Measurements from ENCODE around the gene CDHR1.
"Not testable (repeated sequence)": the region's sequence is repeated elsewhere in the genome, so short reads cannot be mapped to it uniquely, and the experiment has no call there.

Gene CDHR1

DNA sequence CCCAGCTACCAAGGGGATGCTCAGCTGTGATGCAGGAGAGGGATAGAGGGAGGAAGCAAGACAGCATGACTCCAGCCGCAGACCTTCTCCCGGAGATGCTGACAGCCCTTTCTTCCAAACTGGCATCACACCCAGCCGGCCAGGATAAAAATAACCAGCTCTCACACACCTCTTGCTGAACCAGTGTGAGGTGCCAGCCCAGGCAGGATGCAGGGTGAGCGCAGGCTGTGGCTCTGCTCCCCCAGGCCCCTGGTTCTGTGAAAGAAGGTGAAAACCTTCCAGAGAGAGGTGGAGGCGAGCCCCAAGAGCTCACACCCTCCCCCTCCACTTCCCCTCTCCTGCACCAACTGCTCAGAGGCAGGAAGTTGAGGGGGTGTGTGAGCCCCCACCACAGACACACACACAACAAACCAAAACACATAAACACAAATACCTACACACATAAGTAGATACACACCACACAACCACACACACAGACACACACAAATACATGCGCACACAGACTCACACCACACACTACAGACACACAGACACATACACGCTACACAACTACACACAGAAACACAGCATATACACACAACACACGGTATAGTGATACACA lies 16.7 kb upstream of the CDHR1 start:
- Histone ChIP-seq H2AFZ (ENCODE audit: low read depth, low read length, severe bottlenecking) (no peak overlapping the region), H3K9ac (ENCODE audit: low read length) (no peak overlapping the region), H3F3A (ENCODE audit: insufficient read depth) (no peaks in the 10 kb centered on the region), H3K4me2 (ENCODE audit: low read depth, low read length, poor library complexity, severe bottlenecking) (no peak overlapping the region), H3K9me3 (ENCODE audit: insufficient read depth, low read length) (no peaks in the 10 kb centered on the region), H3K27ac (ENCODE audit: low read depth, low read length) (no peak overlapping the region), H3K27me3 (ENCODE audit: low read length) (no peaks in the 10 kb centered on the region), H3K4me3 (ENCODE audit: insufficient read depth, low read length, poor library complexity, severe bottlenecking) (no peak overlapping the region), H3K79me2 (ENCODE audit: insufficient read depth, low read length) (no peaks in the 10 kb centered on the region), H3K9me2 (replicated peaks; ENCODE audit: insufficient read depth, low read length) (no peaks in the 10 kb centered on the region), H4K20me1 (ENCODE audit: low read depth, low read length) (no peaks in the 10 kb centered on the region), H3K36me3 (ENCODE audit: low read length) (no peaks in the 10 kb centered on the region)
- TF ChIP-seq, protein P1, sequence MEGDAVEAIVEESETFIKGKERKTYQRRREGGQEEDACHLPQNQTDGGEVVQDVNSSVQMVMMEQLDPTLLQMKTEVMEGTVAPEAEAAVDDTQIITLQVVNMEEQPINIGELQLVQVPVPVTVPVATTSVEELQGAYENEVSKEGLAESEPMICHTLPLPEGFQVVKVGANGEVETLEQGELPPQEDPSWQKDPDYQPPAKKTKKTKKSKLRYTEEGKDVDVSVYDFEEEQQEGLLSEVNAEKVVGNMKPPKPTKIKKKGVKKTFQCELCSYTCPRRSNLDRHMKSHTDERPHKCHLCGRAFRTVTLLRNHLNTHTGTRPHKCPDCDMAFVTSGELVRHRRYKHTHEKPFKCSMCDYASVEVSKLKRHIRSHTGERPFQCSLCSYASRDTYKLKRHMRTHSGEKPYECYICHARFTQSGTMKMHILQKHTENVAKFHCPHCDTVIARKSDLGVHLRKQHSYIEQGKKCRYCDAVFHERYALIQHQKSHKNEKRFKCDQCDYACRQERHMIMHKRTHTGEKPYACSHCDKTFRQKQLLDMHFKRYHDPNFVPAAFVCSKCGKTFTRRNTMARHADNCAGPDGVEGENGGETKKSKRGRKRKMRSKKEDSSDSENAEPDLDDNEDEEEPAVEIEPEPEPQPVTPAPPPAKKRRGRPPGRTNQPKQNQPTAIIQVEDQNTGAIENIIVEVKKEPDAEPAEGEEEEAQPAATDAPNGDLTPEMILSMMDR (IDR thresholded peaks at IDR 0.05; ENCODE audit: insufficient read depth, low read length, poor library complexity, severe bottlenecking): no peak
- no peak for TF ChIP-seq EZH2phosphoT487 (conservative IDR thresholded peaks at IDR 0.05; ENCODE audit: low read length)

DNA sequence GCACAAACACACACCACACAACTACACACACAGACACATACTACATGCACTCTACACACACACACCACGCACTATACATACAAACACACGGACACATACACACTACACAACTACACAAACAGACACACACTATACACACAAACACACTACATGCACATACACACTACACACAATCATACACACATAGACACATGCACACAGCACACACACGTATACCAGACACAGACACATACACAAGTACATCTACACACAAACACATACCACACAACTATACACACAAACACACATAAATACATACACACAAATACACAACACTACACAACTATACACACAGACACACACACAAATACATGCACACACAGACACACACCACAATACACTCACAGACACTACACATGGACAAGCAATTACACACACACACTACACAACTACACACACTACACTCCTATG lies 16.2 kb upstream of the CDHR1 start:
- no peak overlapping the region for H3K4me3 ChIP-seq (ENCODE audit: insufficient read depth, low read length, poor library complexity, severe bottlenecking)
- no peaks in the 10 kb centered on the region for H3K9me2 ChIP-seq (replicated peaks; ENCODE audit: insufficient read depth, low read length)
- no peak overlapping the region for H2AFZ ChIP-seq (ENCODE audit: low read depth, low read length, severe bottlenecking)
- H4K20me1 ChIP-seq (ENCODE audit: low read depth, low read length): no peaks in the 10 kb centered on the region
- no peak for TF ChIP-seq EZH2phosphoT487 (conservative IDR thresholded peaks at IDR 0.05; ENCODE audit: low read length)
- TF ChIP-seq, protein P1 (IDR thresholded peaks at IDR 0.05; ENCODE audit: insufficient read depth, low read length, poor library complexity, severe bottlenecking): no peak
- no peak overlapping the region for H3K4me2 ChIP-seq (ENCODE audit: low read depth, low read length, poor library complexity, severe bottlenecking)
- H3K27me3 ChIP-seq (ENCODE audit: low read length): no peaks in the 10 kb centered on the region
- no peak overlapping the region for H3K27ac ChIP-seq (ENCODE audit: low read depth, low read length)
- no peaks in the 10 kb centered on the region for H3K36me3 ChIP-seq (ENCODE audit: low read length)
- H3K9ac ChIP-seq (ENCODE audit: low read length): no peak overlapping the region
- H3K79me2 ChIP-seq (ENCODE audit: insufficient read depth, low read length): no peaks in the 10 kb centered on the region
- H3K9me3 ChIP-seq (ENCODE audit: insufficient read depth, low read length): no peaks in the 10 kb centered on the region
- no peaks in the 10 kb centered on the region for H3F3A ChIP-seq (ENCODE audit: insufficient read depth)

DNA sequence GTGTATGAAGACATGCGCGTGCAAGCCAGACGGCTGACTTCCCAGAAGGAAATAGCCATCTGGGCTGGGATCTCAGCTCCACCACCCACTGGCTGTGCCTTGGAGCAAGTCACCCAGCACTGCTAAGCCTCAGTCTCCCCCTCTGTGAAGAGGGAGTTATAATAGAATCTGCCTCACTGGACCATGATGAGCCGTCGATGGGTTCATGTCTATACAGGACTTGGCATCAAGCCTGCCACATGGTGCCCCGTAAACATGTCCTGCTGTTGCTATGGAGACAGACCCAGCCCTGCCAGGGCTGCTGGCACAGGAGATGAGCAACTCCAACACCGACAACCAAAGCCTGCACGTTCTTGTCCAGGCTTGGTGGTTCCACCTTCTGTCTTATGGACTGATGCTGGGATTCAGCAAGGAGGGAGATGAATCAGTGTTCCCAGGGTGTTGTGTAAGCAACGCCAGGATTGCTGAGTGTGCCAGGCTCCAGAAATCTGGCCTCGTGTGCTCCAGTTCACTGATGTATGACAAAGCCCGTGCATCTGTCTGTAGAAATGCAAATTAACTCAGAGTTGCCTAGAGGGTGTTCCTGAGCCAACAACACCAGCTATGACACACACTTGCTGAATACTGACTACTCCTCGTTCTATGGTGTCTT lies 15.2 kb upstream of the CDHR1 start:
- H3K79me2 ChIP-seq (ENCODE audit: insufficient read depth, low read length): no peaks in the 10 kb centered on the region
- peak overlapping the region; percentile 29 for H2AFZ ChIP-seq (ENCODE audit: low read depth, low read length, severe bottlenecking)
- no peak overlapping the region for H3K4me3 ChIP-seq (ENCODE audit: insufficient read depth, low read length, poor library complexity, severe bottlenecking)
- no peaks in the 10 kb centered on the region for H3K36me3 ChIP-seq (ENCODE audit: low read length)
- no peaks in the 10 kb centered on the region for H4K20me1 ChIP-seq (ENCODE audit: low read depth, low read length)
- H3K9me2 ChIP-seq (replicated peaks; ENCODE audit: insufficient read depth, low read length): no peaks in the 10 kb centered on the region
- H3K4me2 ChIP-seq (ENCODE audit: low read depth, low read length, poor library complexity, severe bottlenecking): peak overlapping the region; percentile 49
- no peak overlapping the region for H3K27ac ChIP-seq (ENCODE audit: low read depth, low read length)
- H3K9ac ChIP-seq (ENCODE audit: low read length): no peak overlapping the region
- no peaks in the 10 kb centered on the region for H3K9me3 ChIP-seq (ENCODE audit: insufficient read depth, low read length)
- no peaks in the 10 kb centered on the region for H3F3A ChIP-seq (ENCODE audit: insufficient read depth)
- H3K27me3 ChIP-seq (ENCODE audit: low read length): no peaks in the 10 kb centered on the region
- TF ChIP-seq EZH2phosphoT487 (conservative IDR thresholded peaks at IDR 0.05; ENCODE audit: low read length): no peak
- TF ChIP-seq, protein P1 (IDR thresholded peaks at IDR 0.05; ENCODE audit: insufficient read depth, low read length, poor library complexity, severe bottlenecking): no peak

DNA sequence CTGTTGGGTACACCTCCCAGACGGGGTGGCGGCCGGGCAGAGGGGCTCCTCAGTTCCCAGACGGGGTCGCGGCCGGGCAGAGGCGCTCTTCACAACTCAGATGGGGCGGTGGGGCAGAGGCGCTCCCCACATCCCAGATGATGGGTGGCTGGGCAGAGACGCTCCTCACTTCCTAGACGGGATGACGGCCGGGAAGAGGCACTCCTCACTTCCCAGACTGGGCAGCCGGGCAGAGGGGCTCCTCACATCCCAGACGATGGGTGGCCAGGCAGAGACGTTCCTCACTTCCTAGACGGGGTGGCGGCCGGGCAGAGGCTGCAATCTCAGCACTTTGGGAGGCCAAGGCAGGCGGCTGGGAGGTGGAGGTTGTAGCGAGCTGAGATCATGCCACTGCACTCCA lies 14.0 kb upstream of the CDHR1 start:
- H2AFZ ChIP-seq (ENCODE audit: low read depth, low read length, severe bottlenecking); H3K4me3 ChIP-seq (ENCODE audit: insufficient read depth, low read length, poor library complexity, severe bottlenecking); H3F3A ChIP-seq (ENCODE audit: insufficient read depth); H3K4me2 ChIP-seq (ENCODE audit: low read depth, low read length, poor library complexity, severe bottlenecking); H3K36me3 ChIP-seq (ENCODE audit: low read length); H4K20me1 ChIP-seq (ENCODE audit: low read depth, low read length); H3K27me3 ChIP-seq (ENCODE audit: low read length); H3K27ac ChIP-seq (ENCODE audit: low read depth, low read length); H3K9me3 ChIP-seq (ENCODE audit: insufficient read depth, low read length); H3K9me2 ChIP-seq (replicated peaks; ENCODE audit: insufficient read depth, low read length); H3K9ac ChIP-seq (ENCODE audit: low read length); H3K79me2 ChIP-seq (ENCODE audit: insufficient read depth, low read length): not testable (repeated sequence)

Data from SU-DHL-6 (cell line).